HuH-7.5 (cell line): ENCODE data around the gene DHTKD1.
"Not testable (repeated sequence)": the region's sequence is repeated elsewhere in the genome, so short reads cannot be mapped to it uniquely, and the experiment has no call there.

Experiments
- DNase-seq: peaks from one replicate; pipeline ENCODE4 v3.0.0; 2011; ENCODE audit warnings: low spot score

DHTKD1 gene

DNA sequence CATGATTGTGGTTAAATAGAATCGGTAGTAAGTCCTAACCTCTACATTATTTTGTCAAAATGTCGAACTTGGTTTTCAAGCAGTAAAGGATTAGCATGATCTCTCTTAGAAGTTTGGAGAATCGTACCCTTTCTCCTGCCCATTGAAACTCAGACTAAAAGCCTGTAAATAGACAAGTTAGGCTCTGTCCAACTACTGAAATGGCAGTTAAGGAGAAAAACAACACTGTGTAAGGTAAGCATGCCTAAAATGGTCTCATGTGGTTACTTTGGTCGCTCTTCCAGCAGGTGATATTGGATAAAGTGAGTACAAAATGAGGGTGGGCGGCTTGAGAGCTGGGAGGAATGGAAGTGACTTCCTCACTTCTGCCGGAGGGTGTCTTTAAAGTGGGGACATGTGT, 85.8 kb downstream of the DHTKD1 start:
- no peak for DNase-seq

DNA sequence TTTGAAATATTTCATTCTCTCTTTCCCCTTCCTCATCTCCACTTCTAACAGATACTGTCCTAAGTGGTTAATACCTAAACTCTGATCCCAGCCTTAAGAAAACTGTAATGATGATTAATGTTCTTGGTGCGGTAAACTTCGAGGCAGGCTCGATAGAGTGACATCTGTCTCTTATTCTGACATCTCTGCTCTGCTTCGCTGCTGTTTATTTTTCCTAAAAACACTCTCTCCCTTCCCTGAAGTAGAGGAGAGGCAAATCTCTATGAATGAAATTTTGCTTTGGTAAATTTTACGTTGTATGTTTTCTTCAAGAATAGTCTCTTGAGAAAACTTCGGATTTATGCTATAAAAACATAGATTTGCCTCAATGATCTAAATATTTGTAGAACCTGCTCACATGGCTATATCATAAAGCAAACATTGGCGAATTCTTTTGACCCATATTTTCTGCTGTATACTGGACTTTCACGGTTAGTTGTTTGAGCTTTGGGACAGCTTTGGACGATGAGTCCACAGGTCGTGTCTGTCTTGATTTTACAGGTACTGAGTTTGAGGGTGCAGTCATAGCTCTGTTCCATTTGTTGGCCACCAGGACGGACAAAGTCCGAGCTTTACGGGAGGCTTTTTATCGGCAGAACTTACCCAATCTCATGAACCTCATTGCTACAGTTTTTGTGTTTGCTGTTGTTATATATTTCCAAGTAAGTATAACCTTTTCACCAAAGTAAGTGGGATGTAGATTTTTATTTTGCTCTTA, 87.8 kb downstream of the DHTKD1 start:
- DNase-seq = peak; percentile 50

DNA sequence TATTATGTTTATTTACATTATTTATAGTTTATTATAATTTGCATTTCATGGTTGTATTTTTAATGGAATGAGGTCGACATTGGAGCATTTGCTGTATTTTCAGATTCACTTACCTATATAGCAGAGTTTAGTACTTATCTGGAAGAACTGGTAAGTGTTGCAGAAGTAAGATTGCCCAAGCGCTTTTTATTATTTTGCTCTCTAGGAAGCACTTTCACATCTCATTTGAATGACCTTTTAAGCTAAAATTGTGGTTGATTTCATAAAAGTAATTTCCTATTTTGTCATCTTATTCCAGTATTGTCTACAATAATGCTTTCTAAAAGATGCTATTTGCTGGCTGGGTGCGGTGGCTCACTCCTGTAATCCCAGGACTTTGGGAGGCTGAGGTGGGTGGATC, 89.4 kb downstream of the DHTKD1 start:
- no peak for DNase-seq

DNA sequence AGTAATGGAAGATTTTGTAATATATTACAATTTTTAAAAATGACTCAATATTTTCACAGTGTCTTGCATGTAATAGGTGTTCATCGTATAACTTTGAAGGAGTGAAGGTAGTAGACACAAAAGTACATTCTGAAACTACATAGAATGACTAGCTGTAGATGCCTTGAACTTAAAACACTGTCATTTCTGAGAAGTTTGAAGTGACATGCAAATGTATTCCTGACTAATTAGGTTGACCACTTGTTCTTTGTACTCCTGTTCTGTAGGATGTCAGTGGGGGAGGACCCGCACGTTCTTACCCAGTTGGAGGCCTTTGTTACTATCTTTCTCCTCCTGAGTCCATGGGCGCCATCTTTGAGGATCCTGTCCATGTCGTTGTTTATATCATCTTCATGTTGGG, 91.9 kb downstream of the DHTKD1 start:
- no peak for DNase-seq

DNA sequence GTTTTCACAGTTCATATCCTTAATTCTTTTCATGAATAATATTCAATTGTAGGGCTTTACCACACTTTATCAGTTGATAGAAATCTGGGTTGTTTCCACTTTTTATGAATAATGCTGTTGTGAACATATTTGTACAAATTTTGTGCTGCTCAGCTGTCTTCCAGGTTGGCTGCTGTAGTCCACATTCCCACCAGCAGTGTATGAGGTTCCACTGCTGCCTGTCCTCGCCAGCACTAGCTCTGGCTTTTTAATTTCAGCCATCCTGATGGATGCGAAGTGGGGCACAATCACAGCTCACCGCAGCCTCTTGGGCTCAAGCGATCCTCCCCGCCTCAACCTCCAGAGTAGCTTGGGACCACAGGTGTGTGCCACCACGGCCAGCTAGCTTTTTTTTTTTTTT, 94.2 kb downstream of the DHTKD1 start:
- DNase-seq = no peak

DNA sequence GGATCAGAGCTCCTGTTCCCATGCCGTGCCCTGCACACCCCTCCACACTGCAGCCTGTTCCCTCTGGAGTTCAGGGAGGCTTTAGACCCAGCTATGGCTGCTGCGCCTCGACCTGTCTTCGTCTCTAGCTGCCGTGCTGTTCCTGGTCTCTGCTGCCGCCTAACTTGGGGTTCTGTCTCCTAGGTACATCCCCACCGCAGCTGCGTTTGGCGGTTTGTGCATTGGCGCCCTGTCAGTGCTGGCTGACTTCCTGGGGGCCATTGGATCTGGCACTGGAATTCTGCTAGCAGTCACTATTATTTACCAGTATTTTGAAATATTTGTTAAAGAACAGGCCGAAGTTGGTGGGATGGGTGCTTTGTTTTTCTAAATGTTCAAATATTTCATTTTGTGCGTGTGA, 95.3 kb downstream of the DHTKD1 start:
- no peak for DNase-seq

DNA sequence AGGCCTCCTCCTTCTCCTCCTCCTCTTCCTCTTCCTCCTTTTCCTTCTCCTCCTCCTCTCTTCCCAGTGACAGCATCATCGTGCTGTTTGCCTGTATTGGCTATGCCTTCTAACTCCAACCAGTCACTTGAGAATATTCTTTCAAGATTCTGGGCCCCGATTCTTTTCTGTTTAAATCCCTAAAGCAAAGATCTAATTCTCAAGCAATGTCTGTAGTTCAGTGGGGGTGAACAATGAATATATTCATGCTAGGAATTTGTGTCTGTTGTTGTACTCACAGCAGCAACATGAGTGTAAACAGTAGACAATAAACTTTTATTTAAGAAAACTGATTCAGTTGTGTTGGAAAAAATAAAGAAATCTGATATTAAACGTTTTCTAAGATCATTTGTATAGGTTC, 96.3 kb downstream of the DHTKD1 start:
- no peak for DNase-seq

DNA sequence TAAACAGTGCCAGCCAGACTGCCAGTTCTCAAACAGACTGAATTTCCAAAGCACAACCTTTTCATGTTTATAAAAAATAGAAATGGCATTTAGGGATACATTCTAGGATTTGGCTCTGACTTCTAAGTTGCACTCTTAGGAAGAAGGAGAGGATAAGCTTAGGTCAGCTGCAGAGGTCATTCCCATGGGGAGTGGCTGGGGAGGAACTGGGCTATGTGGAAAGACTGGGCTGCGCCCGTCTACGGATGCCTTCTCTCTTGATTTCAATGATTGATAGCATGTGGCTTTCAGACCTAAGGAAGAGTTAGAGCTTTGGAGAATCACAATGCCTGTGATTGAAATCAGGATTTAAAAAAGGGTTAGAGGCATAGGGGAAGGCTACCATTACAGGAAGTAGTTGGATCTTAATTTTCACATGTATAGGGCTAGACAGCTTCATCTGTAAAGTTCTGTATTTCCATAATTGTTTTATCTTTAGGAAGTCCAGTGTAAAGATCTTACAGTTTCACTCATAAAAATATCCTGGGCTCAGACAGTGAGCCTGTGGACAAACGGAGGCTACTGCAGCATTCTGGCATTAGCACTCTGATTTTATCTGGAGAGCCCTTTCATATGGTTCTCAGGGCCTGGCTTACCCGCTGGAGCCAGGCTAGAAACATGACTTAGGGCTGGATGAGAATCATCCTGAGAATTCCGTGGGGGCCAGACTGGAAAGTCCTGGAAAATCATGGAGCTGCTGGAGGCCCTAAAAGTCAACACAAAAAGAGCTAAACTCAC, 97.4 kb downstream of the DHTKD1 start:
- no peak for DNase-seq

DNA sequence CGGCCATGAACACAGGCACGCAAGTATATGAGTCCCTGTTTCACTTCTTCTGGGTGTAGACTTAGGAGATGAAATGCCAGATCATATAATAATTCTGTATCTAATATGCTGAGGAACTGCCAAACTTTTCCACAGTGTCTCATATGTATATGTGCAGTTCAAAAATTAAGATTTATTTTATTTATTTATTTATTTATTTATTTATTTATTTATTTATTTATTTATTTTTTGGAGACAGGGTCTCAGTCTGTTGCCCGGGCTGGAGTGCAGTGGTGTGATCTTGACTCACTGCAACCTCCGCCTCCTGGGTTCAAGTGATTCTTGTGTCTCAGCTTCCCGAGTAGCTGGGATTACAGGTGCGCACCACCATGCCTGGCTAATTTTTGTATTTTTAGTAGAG, 102.8 kb downstream of the DHTKD1 start:
- not testable (repeated sequence) for DNase-seq
